DOHH2 (cell line): ENCODE results near the gene XRN2.

Source experiments
- H3F3A ChIP-seq: fragments of 200-600 bp; sonication (generic), shearing (Covaris generic); 2 replicates; pipeline ENCODE4 v1.6.0; 2016; ENCODE audit warnings: antibody characterized with exemption, mild to moderate bottlenecking; ENCODE audit not compliant: control insufficient read depth, insufficient read depth
- H3K27ac ChIP-seq: fragments of 200-600 bp; sonication (generic); 2 replicates; pipeline ENCODE4 v1.5.1; 2014; ENCODE audit warnings: low read depth, mild to moderate bottlenecking, low read length, moderate library complexity
- H3K27me3 ChIP-seq: fragments of 200-600 bp; sonication (generic); 2 replicates; pipeline ENCODE4 v1.6.1; 2014; ENCODE audit warnings: mild to moderate bottlenecking, low read length, mixed read lengths; ENCODE audit not compliant: control insufficient read depth
- H3K36me3 ChIP-seq: fragments of 200-600 bp; sonication (generic); 2 replicates; pipeline ENCODE4 v1.6.1; 2014; ENCODE audit warnings: mild to moderate bottlenecking, low read length, moderate library complexity, mixed read lengths; ENCODE audit not compliant: control insufficient read depth
- H3K4me1 ChIP-seq: fragments of 200-600 bp; sonication (generic); 2 replicates; pipeline ENCODE4 v1.6.1; 2014; ENCODE audit warnings: mild to moderate bottlenecking, low read length, mixed read lengths; ENCODE audit not compliant: control insufficient read depth
- H3K4me2 ChIP-seq: fragments of 200-600 bp; sonication (generic); 2 replicates; pipeline ENCODE4 v1.6.0; 2014; ENCODE audit warnings: mild to moderate bottlenecking, low read length, moderate library complexity
- H3K4me3 ChIP-seq: fragments of 200-600 bp; sonication (generic); 2 replicates; pipeline ENCODE4 v1.5.1; 2014; ENCODE audit warnings: mild to moderate bottlenecking, low read length, mixed read lengths
- H3K79me2 ChIP-seq: fragments of 200-600 bp; sonication (generic); 2 replicates; pipeline ENCODE4 v1.6.1; 2014; ENCODE audit warnings: mild to moderate bottlenecking, low read length, mixed read lengths; ENCODE audit not compliant: control insufficient read depth
- H3K9me2 ChIP-seq: fragments of 200-600 bp; sonication (generic); replicated peaks from 2 replicates; pipeline ENCODE4 v1.6.1; 2014; ENCODE audit warnings: mild to moderate bottlenecking, low read length, mixed read lengths; ENCODE audit not compliant: control insufficient read depth
- H3K9me3 ChIP-seq: fragments of 200-600 bp; sonication (generic); 2 replicates; pipeline ENCODE4 v1.6.1; 2014; ENCODE audit warnings: antibody characterized with exemption, low read length, mixed read lengths; ENCODE audit not compliant: control insufficient read depth, insufficient read depth
- H4K20me1 ChIP-seq: fragments of 200-600 bp; sonication (generic); 2 replicates; pipeline ENCODE4 v1.6.0; 2014; ENCODE audit warnings: low read depth, mild to moderate bottlenecking, antibody characterized with exemption, low read length, moderate library complexity; ENCODE audit not compliant: control insufficient read depth, insufficient read depth
- EZH2phosphoT487 ChIP-seq: fragments of 200-600 bp; sonication (generic); IDR thresholded peaks from 2 replicates; pipeline ENCODE4 v1.6.1; 2017; ENCODE audit warnings: borderline replicate concordance, mild to moderate bottlenecking, antibody characterized with exemption, low read length, moderate library complexity, mixed read lengths
- TF ChIP-seq, protein P1 (sequence below): fragments of 200-600 bp; sonication (generic); IDR thresholded peaks from one replicate; pipeline ENCODE4 v1.5.1; 2014; ENCODE audit warnings: antibody characterized with exemption, mild to moderate bottlenecking, low read depth, low read length; ENCODE audit not compliant: poor library complexity, severe bottlenecking

Gene XRN2

DNA sequence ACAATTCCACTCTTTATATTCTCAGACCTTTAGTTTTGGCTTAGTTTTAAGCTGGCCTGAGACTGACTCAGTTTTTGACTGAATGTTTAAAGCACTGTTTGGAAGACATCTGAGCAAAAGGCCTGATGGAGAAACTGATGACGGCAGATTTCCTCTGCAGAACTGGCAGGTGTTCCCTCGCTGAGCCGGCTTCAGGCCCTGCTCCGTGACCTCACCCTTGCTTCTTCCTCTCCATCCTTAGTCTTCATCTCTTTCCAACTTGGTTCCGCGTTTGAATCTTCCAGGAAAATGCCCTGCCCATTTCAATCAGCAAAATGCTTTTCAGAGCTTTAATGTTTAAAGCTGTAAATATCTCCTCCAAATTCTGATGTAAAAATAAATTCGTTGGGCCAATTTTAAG lies 87.6 kb downstream of the XRN2 start:
- Histone ChIP-seq H3K4me2 (no peak overlapping the region), H3F3A (0 out of 2 replicates have a peak, but pooled peaks cover 12% of the 10 kb centered on the region), H3K27me3 (peaks cover 18% of the 10 kb centered on the region), H4K20me1 (no peaks in the 10 kb centered on the region), H3K4me3 (no peak overlapping the region), H3K9me3 (no peaks in the 10 kb centered on the region), H3K9me2 (no peaks in the 10 kb centered on the region), H3K27ac (no peak overlapping the region), H3K4me1 (no peaks in the 10 kb centered on the region), H3K36me3 (peaks cover 28% of the 10 kb centered on the region), H3K79me2 (no peaks in the 10 kb centered on the region)
- TF ChIP-seq, protein P1, sequence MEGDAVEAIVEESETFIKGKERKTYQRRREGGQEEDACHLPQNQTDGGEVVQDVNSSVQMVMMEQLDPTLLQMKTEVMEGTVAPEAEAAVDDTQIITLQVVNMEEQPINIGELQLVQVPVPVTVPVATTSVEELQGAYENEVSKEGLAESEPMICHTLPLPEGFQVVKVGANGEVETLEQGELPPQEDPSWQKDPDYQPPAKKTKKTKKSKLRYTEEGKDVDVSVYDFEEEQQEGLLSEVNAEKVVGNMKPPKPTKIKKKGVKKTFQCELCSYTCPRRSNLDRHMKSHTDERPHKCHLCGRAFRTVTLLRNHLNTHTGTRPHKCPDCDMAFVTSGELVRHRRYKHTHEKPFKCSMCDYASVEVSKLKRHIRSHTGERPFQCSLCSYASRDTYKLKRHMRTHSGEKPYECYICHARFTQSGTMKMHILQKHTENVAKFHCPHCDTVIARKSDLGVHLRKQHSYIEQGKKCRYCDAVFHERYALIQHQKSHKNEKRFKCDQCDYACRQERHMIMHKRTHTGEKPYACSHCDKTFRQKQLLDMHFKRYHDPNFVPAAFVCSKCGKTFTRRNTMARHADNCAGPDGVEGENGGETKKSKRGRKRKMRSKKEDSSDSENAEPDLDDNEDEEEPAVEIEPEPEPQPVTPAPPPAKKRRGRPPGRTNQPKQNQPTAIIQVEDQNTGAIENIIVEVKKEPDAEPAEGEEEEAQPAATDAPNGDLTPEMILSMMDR, result no peak
- TF ChIP-seq EZH2phosphoT487, result no peak

DNA sequence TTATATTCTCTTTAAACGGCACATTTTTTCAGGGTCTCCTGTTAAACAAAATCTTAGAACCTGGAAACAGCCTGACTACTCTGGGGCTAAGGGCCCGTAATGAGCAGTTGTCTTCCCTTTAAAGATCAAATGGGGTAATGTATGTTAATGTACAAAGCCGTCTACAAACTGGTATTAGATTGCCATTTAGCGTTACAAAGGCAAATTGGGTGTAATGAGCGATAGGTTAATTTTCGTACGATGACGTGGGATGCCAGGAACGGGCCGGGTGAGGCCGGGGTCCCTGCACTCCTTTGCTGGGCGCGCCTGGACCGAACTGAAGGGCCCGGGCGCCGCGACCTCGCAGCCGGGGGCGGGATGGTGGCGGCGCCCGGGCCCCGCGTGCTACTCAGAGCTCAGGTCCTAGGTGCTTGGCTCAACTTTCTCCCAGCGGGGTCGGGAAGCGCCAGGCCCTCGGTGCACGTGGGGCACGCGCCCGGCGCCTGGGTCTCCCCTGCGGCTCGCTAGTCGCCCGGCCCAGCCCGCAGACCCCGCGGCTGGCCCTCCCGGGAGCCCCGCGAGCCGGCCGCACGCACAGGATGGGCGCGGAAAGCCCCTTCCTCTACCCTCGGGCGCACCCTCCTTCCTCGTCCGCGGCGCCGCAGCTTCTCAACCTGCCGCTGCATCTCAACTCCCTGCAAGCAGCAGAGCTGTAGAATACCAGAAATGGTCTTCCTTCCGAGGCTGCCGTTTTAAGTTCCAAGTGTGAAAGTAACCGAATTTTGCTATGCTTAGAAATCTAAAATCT lies 88.2 kb downstream of the XRN2 start:
- no peaks in the 10 kb centered on the region for H4K20me1 ChIP-seq
- no peaks in the 10 kb centered on the region for H3K9me2 ChIP-seq
- 0 out of 2 replicates have a peak, but pooled peaks cover 12% of the 10 kb centered on the region for H3F3A ChIP-seq
- H3K4me2 ChIP-seq, result no peak overlapping the region
- H3K27me3 ChIP-seq, result peaks cover 18% of the 10 kb centered on the region
- no peak overlapping the region for H3K27ac ChIP-seq
- H3K79me2 ChIP-seq, result no peaks in the 10 kb centered on the region
- H3K9me3 ChIP-seq, result no peaks in the 10 kb centered on the region
- peaks cover 22% of the 10 kb centered on the region for H3K36me3 ChIP-seq
- no peak overlapping the region for H3K4me3 ChIP-seq
- H3K4me1 ChIP-seq, result no peaks in the 10 kb centered on the region
- no peak for TF ChIP-seq EZH2phosphoT487
- TF ChIP-seq, protein P1, result no peak

DNA sequence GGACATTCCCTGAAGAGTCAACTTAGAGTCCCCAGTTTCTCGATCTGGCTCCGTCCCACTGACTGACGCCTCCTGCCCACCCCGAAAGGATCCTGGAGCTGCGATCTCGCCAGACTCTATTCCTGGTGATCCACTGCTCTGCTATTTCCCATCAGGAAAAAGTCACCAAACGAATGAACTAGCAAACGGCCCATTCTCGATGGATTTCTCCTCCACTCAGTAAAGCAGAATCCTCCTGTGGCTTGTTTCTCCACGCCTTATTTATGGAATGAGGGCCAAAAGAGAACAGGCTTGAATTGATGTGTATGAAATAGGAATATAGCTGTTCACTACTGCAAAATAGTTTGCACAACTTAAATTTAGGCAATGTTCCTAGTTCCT lies 88.8 kb downstream of the XRN2 start:
- H3K79me2 ChIP-seq, result no peaks in the 10 kb centered on the region
- TF ChIP-seq, protein P1, result no peak
- no peaks in the 10 kb centered on the region for H3K9me3 ChIP-seq
- H3K4me1 ChIP-seq, result no peaks in the 10 kb centered on the region
- H3K4me3 ChIP-seq, result no peak overlapping the region
- peaks cover 18% of the 10 kb centered on the region for H3K27me3 ChIP-seq
- peaks cover 16% of the 10 kb centered on the region for H3K36me3 ChIP-seq
- H3K4me2 ChIP-seq, result no peak overlapping the region
- H3K9me2 ChIP-seq, result no peaks in the 10 kb centered on the region
- H4K20me1 ChIP-seq, result no peaks in the 10 kb centered on the region
- no peak overlapping the region for H3K27ac ChIP-seq
- H3F3A ChIP-seq, result 0 out of 2 replicates have a peak, but pooled peaks cover 12% of the 10 kb centered on the region
